ENCODE measurements around the gene ZNRF1. TPM values are rescaled to one million over a fixed set of nuclear protein-coding genes. Genes with fewer than 3 reads are reported as not detected.

ZNRF1 gene
- total and polyA plus RNA-seq, 2 of the 13 experiments (the other 11 are each of a cell fraction or from before 2014, with no cell fraction given) = 43.9 to 58.7 TPM

DNA sequence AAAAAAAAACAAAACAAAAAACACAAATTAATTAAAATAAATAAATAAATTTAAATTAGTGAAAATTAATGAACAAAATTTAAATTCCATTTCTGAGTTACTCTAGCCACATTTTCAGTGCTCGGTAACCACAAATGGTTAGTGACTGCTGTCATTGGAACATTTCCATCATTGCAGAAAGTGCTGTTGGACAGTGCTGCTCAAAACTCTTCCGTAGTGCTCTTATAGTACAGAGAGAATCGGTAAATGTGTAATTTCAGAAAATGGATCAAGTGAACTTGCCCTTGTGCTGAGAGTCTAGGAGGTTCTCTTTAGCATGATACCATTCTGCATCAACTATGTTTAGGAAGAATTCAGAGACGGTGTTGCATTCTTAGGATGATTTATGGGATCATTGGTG, 23.7 kb downstream of the ZNRF1 start (continued):
- no peak for TF ChIP-seq ZFP36L2 (CRISPR knock-in tag; IDR thresholded peaks at IDR 0.05)
- TF ChIP-seq PBX2 (CRISPR knock-in tag; IDR thresholded peaks at IDR 0.05) = no peak
- TF ChIP-seq FOXJ3 (CRISPR knock-in tag; IDR thresholded peaks at IDR 0.05; ENCODE audit: borderline replicate concordance) = no peak
- TF ChIP-seq, protein P1, sequence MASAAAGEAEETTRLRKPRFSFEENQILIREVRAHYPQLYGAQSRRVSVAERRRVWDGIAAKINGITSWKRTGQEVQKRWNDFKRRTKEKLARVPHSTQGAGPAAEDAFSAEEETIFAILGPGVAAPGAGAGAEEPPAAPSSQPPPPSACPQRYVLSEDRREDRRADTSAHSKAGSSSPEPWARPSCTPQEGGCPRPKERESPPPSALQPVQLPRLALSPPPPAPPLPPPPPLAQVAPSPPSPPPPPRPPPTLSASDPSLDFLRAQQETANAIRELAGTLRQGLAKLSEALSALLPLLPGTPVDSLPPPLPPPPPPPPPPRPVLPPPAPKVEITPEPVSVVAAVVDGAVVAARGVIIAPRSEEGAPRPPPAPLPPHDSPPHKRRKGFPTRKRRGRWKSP (CRISPR knock-in tag; IDR thresholded peaks at IDR 0.05) = no peak
- TF ChIP-seq, protein P2, sequence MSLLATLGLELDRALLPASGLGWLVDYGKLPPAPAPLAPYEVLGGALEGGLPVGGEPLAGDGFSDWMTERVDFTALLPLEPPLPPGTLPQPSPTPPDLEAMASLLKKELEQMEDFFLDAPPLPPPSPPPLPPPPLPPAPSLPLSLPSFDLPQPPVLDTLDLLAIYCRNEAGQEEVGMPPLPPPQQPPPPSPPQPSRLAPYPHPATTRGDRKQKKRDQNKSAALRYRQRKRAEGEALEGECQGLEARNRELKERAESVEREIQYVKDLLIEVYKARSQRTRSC (CRISPR knock-in tag; IDR thresholded peaks at IDR 0.05; ENCODE audit: low read depth) = no peak
- no peak for TF ChIP-seq ZNF451 (CRISPR knock-in tag; IDR thresholded peaks at IDR 0.05)

DNA sequence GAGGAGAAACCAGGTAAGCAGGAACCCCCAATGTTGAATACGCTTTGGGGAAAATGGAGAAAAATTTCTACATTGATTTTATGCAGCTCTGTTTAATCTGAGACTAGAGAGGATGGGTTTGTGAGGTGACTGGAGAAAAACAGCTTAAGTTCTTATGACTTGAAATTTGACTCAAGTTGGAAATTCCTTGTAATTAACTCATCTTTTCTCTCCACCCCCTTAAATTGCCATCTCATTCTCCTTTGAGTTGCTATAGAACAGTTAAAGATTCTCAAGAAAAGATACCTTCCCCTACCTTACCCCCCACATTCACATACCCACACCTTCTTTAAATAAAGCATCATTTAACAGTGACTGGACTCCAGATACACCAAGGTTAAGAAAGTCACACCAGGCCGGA, 24.2 kb downstream of the ZNRF1 start:
- no peaks in the 10 kb centered on the region for H3K27me3 ChIP-seq (ENCODE audit: control insufficient read depth in 1 of 2, insufficient read depth in 2 of 2, low read length in 2 of 2)
- H3K9me3 ChIP-seq (ENCODE audit: low read length) = peaks cover 11% of the 10 kb centered on the region
- FAIRE-seq = no peak
- peaks cover 91% of the 10 kb centered on the region for H3K79me2 ChIP-seq (ENCODE audit: insufficient read depth, low read length)
- ChIA-PET CTCF (ENCODE audit: low intra/inter-chr PET ratio, low total read pairs) (no interaction called here), POLR2A (interaction anchor here (0.9 kb wide), 1 partner anchor 24 kb away, joined by 3 read pairs; the partner anchor contains the start of gene ZNRF1)
- no peak for ATAC-seq
- H3K4me2 ChIP-seq (ENCODE audit: low read depth, low read length) = no peak overlapping the region
- in situ Hi-C loops (cut with HindIII; ENCODE audit: extremely low pct_ligation_motif_present, low pct_unique_long_range_greater_than_20kb) (no loop called here), intact Hi-C loops (cut with micrococcal nuclease; ENCODE audit: unreplicated experiment) (no loop called here)
- peaks cover 18% of the 10 kb centered on the region for H4K20me1 ChIP-seq (ENCODE audit: insufficient read depth, low read length)
- H3K36me3 ChIP-seq (replicated peaks in 1 of 2; ENCODE audit: control insufficient read depth in 1 of 2, insufficient read depth in 2 of 2, low read length in 2 of 2) = no peaks in the 10 kb centered on the region; a peak in 1 of 5 replicates
- H3K4me1 ChIP-seq (ENCODE audit: insufficient read depth, low read length) = peaks cover 50% of the 10 kb centered on the region
- no peak overlapping the region for H3K27ac ChIP-seq (ENCODE audit: extremely low read length, insufficient read depth, low read length)
- no peak overlapping the region for H3K9ac ChIP-seq (ENCODE audit: insufficient read depth, low read depth, low read length)
- WGBS (ENCODE audit: low lambda C conversion rate) = 96% methylated on average over 2 of the region's 2 CpGs
- DNase-seq (ENCODE audit: low spot score) = no peak
- no peak overlapping the region for H3K4me3 ChIP-seq (replicated peaks in 1 of 3; ENCODE audit: insufficient read depth in 1 of 3, low read depth in 2 of 3, low read length in 3 of 3)
- BruUV-seq (replicated peaks) = no TSS peak
- no peak overlapping the region for H2AFZ ChIP-seq (ENCODE audit: low read length)
- TF ChIP-seq NFIB (CRISPR knock-in tag; IDR thresholded peaks at IDR 0.05; ENCODE audit: borderline replicate concordance) (no peak), EZH2 (conservative IDR thresholded peaks at IDR 0.05; ENCODE audit: low read depth, low read length) (no peak), ATRX (CRISPR knock-in tag; IDR thresholded peaks at IDR 0.05; ENCODE audit: borderline replicate concordance) (no peak), ZNF674 (CRISPR knock-in tag; IDR thresholded peaks at IDR 0.05; ENCODE audit: low read depth) (no peak), THAP11 (CRISPR knock-in tag; IDR thresholded peaks at IDR 0.05) (no peak), ZNF567 (CRISPR knock-in tag; IDR thresholded peaks at IDR 0.05; ENCODE audit: borderline replicate concordance) (no peak), IKZF5 (CRISPR knock-in tag; IDR thresholded peaks at IDR 0.05) (no peak), SRY (CRISPR knock-in tag; IDR thresholded peaks at IDR 0.05) (no peak)
- TF ChIP-seq, protein P3, sequence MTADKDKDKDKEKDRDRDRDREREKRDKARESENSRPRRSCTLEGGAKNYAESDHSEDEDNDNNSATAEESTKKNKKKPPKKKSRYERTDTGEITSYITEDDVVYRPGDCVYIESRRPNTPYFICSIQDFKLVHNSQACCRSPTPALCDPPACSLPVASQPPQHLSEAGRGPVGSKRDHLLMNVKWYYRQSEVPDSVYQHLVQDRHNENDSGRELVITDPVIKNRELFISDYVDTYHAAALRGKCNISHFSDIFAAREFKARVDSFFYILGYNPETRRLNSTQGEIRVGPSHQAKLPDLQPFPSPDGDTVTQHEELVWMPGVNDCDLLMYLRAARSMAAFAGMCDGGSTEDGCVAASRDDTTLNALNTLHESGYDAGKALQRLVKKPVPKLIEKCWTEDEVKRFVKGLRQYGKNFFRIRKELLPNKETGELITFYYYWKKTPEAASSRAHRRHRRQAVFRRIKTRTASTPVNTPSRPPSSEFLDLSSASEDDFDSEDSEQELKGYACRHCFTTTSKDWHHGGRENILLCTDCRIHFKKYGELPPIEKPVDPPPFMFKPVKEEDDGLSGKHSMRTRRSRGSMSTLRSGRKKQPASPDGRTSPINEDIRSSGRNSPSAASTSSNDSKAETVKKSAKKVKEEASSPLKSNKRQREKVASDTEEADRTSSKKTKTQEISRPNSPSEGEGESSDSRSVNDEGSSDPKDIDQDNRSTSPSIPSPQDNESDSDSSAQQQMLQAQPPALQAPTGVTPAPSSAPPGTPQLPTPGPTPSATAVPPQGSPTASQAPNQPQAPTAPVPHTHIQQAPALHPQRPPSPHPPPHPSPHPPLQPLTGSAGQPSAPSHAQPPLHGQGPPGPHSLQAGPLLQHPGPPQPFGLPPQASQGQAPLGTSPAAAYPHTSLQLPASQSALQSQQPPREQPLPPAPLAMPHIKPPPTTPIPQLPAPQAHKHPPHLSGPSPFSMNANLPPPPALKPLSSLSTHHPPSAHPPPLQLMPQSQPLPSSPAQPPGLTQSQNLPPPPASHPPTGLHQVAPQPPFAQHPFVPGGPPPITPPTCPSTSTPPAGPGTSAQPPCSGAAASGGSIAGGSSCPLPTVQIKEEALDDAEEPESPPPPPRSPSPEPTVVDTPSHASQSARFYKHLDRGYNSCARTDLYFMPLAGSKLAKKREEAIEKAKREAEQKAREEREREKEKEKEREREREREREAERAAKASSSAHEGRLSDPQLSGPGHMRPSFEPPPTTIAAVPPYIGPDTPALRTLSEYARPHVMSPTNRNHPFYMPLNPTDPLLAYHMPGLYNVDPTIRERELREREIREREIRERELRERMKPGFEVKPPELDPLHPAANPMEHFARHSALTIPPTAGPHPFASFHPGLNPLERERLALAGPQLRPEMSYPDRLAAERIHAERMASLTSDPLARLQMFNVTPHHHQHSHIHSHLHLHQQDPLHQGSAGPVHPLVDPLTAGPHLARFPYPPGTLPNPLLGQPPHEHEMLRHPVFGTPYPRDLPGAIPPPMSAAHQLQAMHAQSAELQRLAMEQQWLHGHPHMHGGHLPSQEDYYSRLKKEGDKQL (CRISPR knock-in tag; IDR thresholded peaks at IDR 0.05; ENCODE audit: low read depth) = no peak

Data from HepG2 (cell line).